ENCODE measurements around the gene TAF4. TPM values are rescaled to one million over a fixed set of nuclear protein-coding genes. Genes with fewer than 3 reads are reported as not detected.

Gene TAF4
- total RNA-seq, 1 donor from 2014 or later: 2.3 TPM

DNA sequence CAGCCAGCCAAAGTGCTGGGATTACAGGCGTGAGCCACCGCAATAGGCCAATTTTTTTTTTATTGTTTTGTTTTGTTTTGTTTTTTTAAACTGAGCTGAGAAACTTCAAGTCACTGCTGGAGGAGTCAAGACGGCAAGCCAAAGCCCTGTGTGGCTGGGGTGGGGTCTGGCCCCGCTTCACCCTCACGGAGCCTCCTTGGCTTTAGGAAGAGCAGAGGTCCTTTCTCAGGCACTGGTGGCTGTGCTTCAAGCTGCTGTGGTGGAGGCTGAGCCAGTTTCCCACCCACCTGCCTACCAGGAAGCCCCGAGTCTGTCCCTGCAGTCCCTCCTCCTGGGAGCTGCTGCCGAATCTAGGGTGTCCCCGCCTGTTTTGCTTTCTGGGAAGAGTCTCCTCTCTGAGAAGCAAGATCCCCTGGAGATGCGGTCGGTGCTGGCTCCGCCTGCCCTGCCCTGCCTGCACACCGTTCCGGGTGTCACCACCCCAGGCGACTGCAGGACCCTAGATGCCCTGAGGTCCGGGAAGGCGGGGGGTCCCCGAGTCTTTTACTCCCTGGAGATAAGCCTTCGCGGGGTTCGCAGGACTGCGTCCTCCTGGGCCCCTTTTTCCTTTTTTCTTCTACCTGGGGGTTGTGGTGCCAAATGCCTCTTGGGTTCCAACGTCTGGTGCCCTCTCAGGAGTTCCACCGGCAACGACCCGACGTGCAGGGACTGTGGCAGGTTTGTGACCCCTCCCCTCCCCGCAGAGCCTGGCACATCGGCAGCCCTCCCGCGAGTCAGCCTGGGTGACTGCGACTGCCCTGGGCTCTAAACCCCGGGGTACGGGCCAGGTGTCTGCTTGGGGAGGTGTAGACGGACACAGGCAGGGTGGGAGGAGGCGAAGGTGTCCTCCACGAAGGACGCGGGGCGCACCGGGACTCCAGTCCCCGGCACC, 100.7 kb downstream of the TAF4 start:
- no peak for DNase-seq (ENCODE audit: low read depth in 2 of 2)

DNA sequence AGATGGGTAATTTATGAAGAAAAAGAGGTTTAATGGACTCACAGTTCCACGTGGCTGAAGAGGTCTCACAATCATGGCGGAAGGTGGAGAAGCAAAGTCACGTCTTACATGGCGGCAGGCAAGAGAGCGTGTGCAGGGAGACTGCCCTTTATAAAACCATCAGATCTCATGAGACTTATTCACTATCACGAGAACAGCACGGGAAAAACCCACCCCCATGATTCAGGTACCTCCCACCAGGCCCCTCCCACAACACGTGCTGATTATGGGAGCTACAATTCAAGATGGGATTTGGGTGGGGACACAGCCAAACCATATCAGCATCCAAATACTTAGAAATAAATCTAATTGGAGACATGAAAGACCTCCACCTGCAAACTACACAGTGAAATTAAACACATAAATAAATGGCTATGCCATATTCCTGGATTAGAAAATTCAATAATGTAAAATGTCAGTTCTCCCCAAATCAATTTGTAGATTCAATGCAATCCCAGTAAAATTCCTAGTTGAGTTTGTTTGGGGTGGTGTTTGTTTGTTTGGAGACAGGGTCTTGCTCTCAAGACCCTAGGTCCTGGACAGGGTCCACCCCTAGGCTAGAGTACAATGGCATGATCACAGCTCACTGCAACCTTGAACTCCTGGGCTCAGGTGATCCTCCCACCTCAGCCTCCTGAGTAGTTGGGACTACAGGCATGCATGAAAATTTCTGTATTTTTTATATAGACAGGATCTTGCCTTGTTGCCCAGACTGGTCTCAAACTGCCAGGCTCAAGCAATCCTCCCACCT, 101.6 kb downstream of the TAF4 start:
- DNase-seq (ENCODE audit: low read depth in 2 of 2): no peak

DNA sequence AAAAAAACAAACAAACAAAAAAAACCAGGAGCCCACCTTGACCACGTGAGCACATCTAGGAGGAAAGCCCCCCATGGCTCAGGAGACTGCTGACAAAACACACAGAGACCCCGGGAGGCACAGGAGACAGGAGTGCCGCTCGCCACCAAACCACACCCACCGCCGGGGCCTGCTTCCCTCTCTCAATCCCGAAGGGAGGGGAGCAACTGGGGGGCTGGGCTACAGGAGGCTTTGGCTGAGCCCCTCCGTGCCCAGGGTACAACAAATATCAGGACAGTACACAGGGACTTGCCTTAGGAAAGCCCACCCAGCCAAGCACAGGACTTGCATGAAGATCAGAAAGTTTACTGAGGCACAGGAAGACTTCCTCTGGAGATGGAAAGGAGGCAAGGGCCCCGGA, 102.5 kb downstream of the TAF4 start:
- no peak for DNase-seq (ENCODE audit: low read depth in 2 of 2)

DNA sequence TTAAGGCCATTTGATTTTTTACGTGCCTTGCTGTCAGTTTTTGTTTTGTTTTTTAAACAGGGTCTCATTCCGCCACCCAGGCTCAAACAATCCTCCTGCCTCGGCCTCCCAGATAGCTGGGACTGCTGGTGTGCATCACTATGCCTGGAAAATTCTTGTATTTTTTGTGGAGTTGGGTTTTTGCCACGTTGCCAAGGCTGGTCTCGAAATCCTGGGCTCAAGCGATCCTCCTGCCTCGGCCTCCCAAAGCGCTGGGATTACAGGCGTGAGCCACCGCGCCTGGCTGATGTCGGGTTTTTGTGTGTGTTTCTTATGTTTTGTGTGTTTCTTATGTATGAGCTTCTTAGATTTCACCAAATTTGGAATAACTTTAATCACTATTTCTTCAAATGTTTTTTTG, 104.8 kb downstream of the TAF4 start:
- DNase-seq (ENCODE audit: low read depth in 2 of 2): no peak

DNA sequence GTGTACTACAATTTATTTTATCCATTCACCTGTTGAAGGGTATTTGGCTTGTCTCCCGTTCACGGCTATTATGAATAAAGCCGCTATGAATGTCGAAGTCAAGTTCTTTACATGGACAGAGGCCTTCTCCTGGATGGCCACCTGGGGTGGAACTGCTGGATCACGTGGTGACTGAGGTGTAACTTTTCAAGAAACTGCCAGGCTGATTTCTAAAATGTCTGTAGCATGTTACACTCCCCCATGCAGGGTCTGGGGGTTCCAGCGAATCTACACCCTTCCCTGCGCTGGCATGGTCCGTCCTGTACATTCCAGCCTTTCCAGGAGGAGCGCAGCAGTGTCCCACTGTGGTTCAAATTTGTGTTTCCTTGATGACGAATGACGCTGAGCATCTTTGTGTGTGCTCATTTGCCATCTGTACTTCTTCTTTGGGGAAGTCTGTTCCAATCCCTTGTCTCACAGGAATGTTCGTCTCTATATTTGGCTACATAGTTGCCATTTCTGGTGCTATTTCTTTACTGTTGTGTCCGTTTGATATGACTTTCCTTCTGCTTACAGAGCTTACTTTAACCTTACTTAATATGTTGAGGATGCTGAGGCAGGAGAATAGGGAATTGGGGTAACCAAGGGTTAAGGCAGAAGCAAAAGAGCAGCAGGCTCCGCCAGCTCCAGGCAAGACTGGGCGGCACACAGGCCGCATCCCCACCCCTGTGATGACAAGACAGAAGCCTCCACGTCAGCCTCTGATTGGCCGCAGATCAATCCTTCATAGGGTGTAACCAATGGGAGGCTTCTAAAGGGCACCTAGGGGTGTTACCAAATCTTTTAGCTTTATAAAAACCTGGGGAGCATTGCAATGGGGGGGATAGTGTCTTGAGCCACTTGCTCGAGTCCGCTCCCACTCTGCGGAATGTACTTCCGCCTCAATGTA, 106.6 kb downstream of the TAF4 start:
- no peak for DNase-seq (ENCODE audit: low read depth in 2 of 2)

DNA sequence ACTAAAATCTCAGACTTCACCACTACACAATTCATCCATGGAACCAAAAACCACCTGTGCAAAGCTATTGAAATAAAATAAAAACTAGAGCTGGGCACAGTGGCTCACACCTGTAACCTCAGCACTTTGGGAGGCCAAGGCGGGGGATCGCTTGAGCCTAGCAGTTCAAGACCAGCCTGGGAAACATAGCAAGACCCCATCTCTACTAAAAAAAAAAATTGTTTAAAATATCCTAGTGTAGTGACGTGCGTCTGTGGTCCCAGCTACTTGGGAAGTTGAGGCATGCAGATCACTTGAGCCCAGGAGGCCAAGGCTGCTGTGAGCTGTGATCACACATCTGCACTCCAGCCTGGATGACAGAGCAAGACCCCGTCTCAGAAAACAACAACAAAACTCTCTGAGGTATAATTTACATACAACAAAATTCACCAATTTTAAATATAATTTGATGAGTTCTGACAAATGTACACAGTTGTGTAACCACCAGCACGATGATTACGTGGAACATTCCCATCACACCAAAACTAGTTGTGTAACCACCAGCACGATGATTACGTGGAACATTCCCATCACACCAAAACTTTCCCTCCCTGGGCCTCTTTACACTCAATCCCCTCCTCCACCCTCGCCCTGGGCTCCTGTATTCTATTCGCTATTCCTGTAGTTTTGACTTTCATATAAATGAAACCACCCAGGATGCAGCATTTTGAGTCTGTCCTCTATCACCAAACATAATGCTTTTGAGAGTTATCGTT, 107.5 kb downstream of the TAF4 start:
- DNase-seq (ENCODE audit: low read depth in 2 of 2): no peak

DNA sequence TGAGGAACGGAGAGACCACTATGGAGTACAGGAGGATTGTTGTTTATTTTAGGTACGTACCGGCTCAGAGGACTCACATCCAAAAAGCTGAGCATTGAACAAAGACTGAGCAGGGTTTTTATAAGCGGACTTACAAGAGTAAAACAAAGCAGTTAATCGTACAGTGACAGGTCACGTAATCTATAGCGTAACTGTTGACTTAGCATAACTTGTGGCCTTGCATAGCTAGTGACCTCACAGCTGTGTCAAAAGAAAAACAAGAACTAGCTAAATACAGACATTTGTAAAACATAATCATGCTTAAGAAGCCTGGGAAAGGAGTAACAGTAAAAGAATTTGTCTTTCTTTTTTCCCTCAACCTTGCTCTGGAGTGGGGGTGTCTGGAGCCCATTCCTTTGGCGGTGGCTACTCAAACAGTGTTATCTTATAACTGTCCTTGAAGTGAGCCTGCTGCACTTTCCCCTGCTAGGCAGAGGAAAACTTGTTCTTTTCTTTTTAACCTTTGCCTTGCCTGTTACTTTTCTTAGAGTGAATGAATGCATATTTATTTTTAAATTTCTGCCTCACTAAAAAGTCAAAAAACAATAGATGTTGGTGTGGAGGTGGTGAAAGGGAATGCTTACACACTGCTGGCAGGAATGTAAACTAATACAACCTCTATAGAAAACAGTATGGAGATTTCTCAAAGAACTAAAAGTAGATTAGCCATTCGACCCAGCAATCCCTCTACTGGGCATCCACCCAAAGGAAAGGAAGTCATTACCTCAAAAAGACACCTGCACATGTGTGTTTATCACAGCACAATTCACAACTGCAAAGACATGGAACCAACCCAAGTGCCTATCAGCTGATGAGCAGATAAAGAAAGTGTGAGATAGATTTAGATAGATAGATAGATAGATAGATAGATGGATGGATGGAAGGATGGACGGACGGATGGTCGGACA, 109.0 kb downstream of the TAF4 start:
- no peak for DNase-seq (ENCODE audit: low read depth in 2 of 2)

DNA sequence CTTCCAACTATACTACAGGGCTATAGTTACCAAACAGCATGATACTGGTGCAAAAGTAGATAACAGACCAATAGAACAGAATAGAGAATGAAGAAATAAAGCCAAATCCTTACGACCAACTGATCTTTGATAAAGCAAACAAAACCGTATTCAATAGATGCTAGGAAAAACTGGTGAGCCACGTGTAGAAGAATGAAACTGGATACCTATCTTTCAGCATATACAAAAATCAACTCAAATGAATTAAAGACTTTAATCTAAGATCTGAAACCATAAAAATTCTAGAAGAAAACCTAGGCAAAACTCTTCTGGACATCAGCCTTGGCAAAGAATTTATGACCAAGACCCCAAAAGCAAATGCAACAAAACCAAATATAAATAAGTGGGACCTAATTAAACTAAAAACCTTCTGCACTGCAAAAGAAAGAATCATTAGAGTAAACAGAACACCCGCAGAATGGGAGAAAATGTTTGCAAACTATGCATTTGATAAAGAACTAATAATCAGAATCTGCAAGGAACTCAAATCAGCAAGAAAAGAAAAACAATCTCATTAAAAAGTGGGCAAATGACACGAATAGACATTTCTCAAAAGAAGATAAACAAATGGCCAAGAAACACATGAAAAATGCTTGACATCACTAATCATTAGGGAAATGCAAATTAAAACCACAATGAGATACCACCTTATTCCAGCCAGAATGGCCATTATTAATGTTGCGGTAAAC, 109.8 kb downstream of the TAF4 start:
- no peak for DNase-seq (ENCODE audit: low read depth in 2 of 2)

DNA sequence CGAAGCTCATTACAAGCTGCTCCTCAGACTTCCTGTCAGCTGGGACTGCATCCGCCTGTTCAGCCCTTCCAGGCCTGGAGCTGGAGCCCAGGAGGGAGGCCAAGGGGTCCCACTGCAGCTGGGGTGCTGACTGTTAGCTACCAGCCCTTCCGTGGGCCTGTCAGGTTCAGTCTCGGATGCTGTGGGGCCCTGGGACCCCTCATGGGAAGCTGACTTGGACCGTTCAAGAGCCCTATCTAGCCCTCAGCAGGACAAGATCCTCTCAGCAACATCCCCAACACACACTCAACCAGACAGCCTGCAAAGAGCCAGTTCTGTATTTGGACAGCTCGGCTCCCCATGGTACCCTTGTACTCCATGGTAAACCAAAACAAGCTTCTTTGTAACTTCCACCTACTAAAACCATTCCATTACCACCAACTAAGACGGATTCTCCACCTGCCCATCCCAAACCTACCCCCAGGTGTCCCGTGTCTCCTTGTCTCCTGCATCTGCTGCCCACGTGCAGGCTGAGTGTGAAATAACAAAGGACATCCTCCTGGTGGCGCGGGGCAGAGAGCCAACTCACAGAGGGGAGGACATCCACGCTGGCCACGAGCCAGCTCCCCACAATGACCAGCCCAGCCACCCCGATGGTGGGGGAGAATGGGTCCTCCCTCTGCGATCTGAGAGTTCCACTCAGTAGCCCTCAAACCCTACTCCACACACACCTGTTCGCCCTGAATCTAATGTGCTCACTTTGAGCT, 111.2 kb downstream of the TAF4 start:
- DNase-seq (ENCODE audit: low read depth in 2 of 2): no peak

DNA sequence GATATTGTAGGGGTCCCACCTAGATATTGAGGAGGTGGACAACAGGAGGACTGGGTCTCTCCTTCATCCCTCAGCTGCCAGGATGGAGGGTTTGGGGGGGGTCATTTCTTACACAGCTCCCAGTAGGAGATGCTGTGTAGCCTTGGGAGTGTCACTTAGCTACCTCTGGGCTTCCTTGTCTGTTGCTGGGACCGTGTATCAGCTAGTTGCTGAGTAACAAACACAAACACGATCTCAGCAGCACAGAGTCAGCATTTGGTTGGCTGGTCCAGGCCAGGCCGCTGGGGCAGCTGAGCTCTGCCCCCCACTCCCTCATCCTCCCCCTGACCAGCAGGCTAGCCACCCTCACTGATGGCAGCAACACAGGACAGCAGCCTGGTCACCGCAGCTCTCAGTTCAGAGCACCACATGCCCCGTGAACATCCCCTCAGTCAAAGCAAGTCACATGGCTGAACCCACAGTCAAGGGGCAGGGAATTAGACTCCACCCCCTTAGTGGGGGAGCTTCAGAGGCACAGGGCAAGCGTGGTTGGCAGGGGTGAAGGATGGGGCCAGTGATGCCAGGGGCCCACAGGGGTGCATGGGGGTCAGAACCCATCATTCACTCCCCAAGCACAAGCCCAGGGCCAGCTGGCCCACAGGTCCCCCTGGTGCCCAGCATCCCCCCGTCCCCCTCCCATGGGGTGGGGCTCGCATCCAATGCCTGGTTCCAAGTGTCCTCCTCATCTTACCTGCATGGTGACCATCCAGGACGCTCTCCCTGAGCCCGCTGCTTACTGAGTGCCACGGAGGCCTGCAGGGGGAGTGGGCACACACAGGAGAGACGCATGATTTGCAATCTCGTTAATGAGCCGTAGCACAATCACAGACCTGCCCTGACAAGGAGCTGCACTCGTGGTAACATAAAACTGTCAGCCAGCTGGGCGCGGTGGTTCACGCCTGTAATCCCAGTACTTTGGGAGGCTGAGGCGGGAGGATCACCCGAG, 112.4 kb downstream of the TAF4 start:
- DNase-seq (ENCODE audit: low read depth in 2 of 2): no peak

DNA sequence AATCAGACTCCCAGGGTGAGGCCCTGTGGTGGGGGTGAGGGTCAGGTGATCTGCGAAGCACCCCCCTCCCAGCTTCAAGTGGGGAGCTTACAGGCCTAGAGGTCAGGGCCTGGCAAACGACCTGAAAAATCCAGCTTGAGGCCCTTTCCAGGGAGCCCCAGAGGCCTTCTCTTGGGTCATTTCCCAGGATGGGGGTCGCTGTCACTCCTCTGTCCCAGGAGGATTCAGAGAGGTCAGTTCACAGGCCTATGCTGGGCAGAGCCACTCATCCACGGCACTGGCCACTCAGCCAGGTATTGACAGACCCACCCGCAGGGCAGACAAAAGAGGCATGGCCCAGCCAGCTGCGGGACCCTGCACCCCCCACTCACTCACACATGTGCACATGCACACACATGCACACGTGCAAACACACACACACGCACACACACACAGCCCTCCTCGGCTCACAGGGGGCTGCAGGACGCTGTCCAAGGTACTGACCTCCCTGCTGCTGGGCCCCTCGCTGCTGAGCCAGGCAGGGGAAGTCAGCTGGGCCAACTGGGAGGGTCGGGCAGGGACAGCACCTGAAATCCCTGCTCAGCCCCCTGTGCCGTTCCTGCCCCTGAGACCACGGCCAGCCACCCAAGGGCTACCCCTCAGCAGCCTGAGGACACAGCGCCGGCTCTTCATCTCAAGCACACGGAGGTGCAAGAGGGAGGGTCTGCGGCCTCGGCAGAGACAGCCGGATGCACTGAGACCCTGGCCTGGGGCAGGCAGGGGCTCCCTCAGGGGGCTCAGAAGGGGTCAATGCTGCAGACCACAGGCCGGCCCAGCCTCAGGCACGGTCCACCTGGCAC, 113.8 kb downstream of the TAF4 start:
- DNase-seq (ENCODE audit: low read depth in 2 of 2): peak; percentile 6 to 35

DNA sequence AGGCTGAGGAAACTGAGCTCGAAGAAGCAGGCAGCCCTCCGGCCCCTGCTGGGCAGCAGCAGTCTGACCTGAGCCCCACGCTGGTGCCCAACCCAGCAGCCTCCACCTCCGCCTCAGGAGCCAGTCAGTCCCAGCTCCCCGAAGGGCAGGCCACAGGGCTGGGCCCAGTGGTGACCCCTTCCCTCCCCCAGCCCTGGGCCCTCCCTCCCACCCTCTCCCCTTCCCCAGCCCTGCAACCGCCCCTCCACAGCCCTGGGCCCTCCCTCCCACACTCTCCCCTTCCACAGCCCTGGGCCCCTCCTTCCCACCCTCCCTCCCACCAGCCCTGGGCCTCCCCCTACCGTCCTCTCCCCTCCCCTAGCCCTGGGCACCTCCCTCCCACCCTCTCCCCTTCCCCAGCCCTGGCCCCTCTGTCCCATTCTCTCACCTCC, 115.0 kb downstream of the TAF4 start:
- no peak for DNase-seq (ENCODE audit: low read depth in 2 of 2)

DNA sequence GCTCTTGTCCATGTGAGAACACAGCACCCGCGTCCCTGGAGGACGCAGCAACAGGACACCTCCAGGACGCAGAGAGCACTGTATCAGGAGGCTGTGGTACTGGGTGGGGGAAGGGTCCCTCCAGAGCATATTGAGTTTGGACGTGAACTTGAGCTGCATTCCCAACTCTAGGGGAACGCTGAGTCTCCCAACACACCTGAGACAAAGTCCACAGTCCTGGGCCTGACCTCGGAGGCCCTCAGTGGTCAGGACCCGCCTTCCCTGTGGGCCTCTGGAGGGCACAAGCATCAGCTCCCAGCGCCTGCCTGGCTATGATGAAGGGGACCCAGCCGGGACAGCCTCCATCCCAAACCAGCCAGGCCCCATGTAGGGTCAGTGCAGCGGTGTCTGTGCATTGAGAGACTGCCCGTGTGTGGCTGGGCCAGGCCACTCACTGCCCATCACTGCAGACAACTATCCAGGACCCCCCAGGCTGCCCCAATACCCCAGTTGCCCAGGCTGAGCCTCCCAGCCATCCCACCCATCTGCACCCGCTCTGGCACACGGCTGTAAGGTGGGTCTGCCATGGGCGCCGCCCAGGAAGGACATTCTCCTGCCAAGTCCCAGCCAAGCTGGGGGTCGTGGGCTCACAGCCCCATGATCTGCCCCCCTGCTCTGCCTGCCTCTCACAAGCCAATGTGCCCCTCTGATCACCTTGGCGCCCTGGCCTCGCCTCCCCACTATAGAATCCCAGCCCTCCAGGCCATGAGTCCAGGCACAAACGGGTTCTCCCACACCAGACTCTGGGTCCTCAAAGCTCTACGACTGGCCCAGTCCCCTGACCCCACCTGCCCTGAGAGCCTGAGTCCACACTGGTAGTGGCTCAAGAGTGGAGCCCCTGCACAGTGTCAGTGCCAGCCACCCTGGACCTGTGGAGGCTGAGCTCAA, 115.7 kb downstream of the TAF4 start:
- no peak for DNase-seq (ENCODE audit: low read depth in 2 of 2)

DNA sequence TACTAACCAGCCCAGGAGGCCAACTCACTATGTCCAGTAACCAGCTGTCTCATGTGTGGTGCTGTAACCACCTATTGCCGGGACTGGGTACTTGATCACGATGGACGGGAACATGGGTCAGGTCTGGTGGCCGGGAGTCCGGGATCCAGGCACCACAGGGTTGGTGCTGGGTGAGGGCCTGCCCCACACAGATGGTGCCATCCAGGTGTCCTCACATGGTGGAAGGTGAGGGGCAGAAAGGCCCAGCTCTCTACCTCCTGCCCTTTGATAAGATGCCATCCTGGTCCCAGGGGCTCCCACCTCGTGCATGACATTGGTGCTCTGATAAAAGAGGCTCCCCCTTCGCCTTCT, 116.3 kb downstream of the TAF4 start:
- DNase-seq (ENCODE audit: low read depth in 2 of 2): no peak
